DND-41 (cell line): ENCODE data around the gene FUT7.

ENCODE experiments used
- ATAC-seq: fragments of 200-7000 bp; cut with Tn5 transposase; 3 replicates; pipeline ENCODE4 v1.9.1; 2021; ENCODE audit warnings: low read depth; ENCODE audit not compliant: insufficient read depth
- DNase-seq: peaks from one replicate; pipeline ENCODE4 v3.0.0-alpha.2; 2020
- H2AFZ ChIP-seq: 2 replicates; pipeline ENCODE4 v1.6.0; 2012; ENCODE audit warnings: low read depth, low read length
- H3K27ac ChIP-seq: 2 replicates; pipeline ENCODE4 v1.5.1; 2012; ENCODE audit warnings: low read length, inconsistent platforms
- H3K27me3 ChIP-seq: fragments of 200-600 bp; sonication (generic); 2 replicates; pipeline ENCODE4 v1.6.0; 2012; ENCODE audit warnings: low read length, mild to moderate bottlenecking, inconsistent platforms; ENCODE audit not compliant: insufficient read depth, poor library complexity
- H3K36me3 ChIP-seq: 2 replicates; pipeline ENCODE4 v1.5.1; 2012; ENCODE audit warnings: low read length, inconsistent platforms; ENCODE audit not compliant: insufficient read depth
- H3K4me1 ChIP-seq: 2 replicates; pipeline ENCODE4 v1.5.1; 2012; ENCODE audit warnings: mild to moderate bottlenecking, low read length; ENCODE audit not compliant: insufficient read depth
- H3K4me2 ChIP-seq: 2 replicates; pipeline ENCODE4 v1.6.0; 2012; ENCODE audit warnings: mild to moderate bottlenecking, moderate library complexity, low read length, inconsistent platforms; ENCODE audit not compliant: insufficient read depth
- H3K4me3 ChIP-seq, 2 experiments: fragments of 200-600 bp in 1 of 2; shearing (Covaris generic) in 1 of 2; 2 replicates each; pipeline ENCODE4 v1.5.1; 2012 to 2016; ENCODE audit warnings: inconsistent platforms in 2 of 2, low read length in 2 of 2, mild to moderate bottlenecking in 2 of 2, low read depth in 1 of 2, moderate library complexity in 1 of 2
- H3K79me2 ChIP-seq: 2 replicates; pipeline ENCODE4 v1.6.0; 2012; ENCODE audit warnings: low read length, inconsistent platforms; ENCODE audit not compliant: insufficient read depth
- H3K9ac ChIP-seq: 2 replicates; pipeline ENCODE4 v1.6.0; 2012; ENCODE audit warnings: low read depth, mild to moderate bottlenecking, inconsistent platforms, low read length, moderate library complexity
- H3K9me3 ChIP-seq: 2 replicates; pipeline ENCODE4 v1.5.1; 2012; ENCODE audit warnings: low read length, moderate library complexity, mild to moderate bottlenecking, inconsistent platforms; ENCODE audit not compliant: insufficient read depth, severe bottlenecking
- H4K20me1 ChIP-seq: 2 replicates; pipeline ENCODE4 v1.6.0; 2012; ENCODE audit warnings: low read length; ENCODE audit not compliant: insufficient read depth
- EZH2 ChIP-seq: IDR thresholded peaks from 3 replicates; pipeline ENCODE4 v1.6.1; 2012; ENCODE audit warnings: borderline replicate concordance, low read depth, mild to moderate bottlenecking, moderate library complexity, low read length, inconsistent platforms; ENCODE audit not compliant: severe bottlenecking
- TF ChIP-seq, protein P1 (sequence below): IDR thresholded peaks from 2 replicates; pipeline ENCODE4 v1.5.1; 2012; ENCODE audit warnings: borderline replicate concordance, low read length, moderate library complexity, mild to moderate bottlenecking; ENCODE audit not compliant: poor library complexity, severe bottlenecking; ENCODE audit errors: extremely low read depth

Gene FUT7

DNA sequence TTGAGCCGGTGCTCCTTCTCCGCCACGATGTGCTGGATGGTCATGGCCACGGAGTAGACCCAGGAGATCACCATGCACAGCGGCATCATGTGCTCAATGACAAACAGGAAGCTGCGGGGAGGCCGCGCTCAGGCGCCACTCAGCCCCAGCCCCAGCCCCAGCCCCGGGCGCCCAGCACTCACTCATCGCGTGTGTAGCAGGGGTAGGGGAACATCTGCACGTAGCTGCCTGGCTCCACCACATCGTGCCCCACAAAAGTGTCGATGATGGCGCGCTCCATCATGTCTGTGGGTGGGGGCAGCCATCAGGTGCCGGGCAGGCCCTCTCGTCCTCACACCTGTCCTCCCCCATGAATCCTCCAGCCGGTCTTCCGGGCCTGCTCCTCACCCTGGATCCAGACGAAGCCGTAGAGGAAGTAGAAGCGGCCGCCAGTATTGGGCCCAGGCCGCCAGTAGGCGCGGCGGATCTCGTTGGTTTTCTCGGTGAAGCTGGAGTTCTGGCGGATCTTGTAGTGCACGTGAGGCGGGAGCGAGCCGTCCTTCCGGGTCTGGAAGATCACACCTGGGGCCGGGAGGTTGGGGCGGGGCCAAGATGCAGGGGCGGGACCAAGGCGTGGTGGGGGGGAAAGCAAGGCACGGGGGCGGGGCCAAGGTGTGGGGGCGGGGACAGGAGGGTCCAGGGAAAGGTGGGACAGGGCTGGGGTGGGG is 13.9 kb downstream of the FUT7 start:
- ATAC-seq (no peak), DNase-seq (no peak)
- no peak overlapping the region for H3K9ac ChIP-seq
- H2AFZ ChIP-seq = no peak overlapping the region
- TF ChIP-seq, protein P1, sequence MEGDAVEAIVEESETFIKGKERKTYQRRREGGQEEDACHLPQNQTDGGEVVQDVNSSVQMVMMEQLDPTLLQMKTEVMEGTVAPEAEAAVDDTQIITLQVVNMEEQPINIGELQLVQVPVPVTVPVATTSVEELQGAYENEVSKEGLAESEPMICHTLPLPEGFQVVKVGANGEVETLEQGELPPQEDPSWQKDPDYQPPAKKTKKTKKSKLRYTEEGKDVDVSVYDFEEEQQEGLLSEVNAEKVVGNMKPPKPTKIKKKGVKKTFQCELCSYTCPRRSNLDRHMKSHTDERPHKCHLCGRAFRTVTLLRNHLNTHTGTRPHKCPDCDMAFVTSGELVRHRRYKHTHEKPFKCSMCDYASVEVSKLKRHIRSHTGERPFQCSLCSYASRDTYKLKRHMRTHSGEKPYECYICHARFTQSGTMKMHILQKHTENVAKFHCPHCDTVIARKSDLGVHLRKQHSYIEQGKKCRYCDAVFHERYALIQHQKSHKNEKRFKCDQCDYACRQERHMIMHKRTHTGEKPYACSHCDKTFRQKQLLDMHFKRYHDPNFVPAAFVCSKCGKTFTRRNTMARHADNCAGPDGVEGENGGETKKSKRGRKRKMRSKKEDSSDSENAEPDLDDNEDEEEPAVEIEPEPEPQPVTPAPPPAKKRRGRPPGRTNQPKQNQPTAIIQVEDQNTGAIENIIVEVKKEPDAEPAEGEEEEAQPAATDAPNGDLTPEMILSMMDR = no peak
- no peak for TF ChIP-seq EZH2
- H3K79me2 ChIP-seq = no peaks in the 10 kb centered on the region
- no peaks in the 10 kb centered on the region for H4K20me1 ChIP-seq
- no peaks in the 10 kb centered on the region for H3K27me3 ChIP-seq
- H3K4me3 ChIP-seq = no peak overlapping the region
- H3K9me3 ChIP-seq = no peaks in the 10 kb centered on the region
- H3K4me2 ChIP-seq = no peak overlapping the region
- peaks cover 3% of the 10 kb centered on the region for H3K36me3 ChIP-seq
- H3K27ac ChIP-seq = no peak overlapping the region
- no peaks in the 10 kb centered on the region for H3K4me1 ChIP-seq

DNA sequence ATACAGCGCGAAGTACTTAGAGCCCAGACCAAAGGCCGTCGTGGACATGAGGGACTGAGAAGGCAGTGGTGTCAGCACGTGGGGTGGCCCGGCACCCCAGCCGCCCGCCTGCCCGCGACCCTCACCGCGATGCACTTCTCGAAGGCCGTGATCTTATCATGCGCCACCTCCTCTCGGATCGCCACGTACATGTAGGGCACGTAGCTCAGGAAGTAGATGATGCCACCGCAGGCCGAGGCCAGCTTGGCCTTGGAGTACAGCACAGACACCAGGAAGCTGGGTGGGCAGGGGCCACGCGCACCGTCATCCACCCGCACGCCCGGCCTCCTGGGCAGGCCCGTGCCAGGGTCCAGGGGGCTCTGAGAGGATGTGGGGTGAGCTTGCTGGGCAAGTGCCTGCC is 14.8 kb downstream of the FUT7 start:
- Histone ChIP-seq H3K4me3 (no peak overlapping the region), H4K20me1 (no peaks in the 10 kb centered on the region), H3K4me1 (no peaks in the 10 kb centered on the region), H3K9me3 (no peaks in the 10 kb centered on the region), H3K27me3 (no peaks in the 10 kb centered on the region), H3K9ac (no peak overlapping the region), H3K36me3 (peaks cover 3% of the 10 kb centered on the region), H3K4me2 (no peak overlapping the region), H3K27ac (no peak overlapping the region), H2AFZ (no peak overlapping the region), H3K79me2 (no peaks in the 10 kb centered on the region)
- DNase-seq = no peak
- no peak for ATAC-seq
- TF ChIP-seq, protein P1 = no peak
- no peak for TF ChIP-seq EZH2

DNA sequence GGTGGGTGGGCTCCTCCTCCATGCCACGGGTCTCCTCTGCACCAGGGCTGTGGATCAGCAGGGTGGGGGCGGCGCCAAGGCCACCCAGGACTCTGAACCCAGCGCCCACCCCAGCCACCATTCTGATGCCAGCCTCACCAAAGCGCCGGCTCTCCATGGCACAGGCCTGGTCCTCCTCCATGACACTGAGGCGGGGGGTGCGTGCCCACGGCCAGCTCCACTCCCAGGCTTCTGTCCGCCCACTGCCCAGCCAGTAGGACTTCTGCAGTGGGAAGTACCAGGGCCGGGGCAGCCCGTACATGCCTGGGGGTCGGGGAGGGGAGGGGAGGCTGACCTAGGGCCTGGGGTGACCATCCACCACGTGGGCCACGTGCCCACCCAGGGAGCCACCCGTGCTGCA is 15.5 kb downstream of the FUT7 start:
- no peak for TF ChIP-seq EZH2
- TF ChIP-seq, protein P1 = no peak
- Histone ChIP-seq H3K9me3 (no peaks in the 10 kb centered on the region), H3K4me1 (no peaks in the 10 kb centered on the region), H2AFZ (no peak overlapping the region), H3K4me3 (no peak overlapping the region), H3K27ac (no peak overlapping the region), H4K20me1 (no peaks in the 10 kb centered on the region), H3K27me3 (no peaks in the 10 kb centered on the region), H3K9ac (no peak overlapping the region), H3K36me3 (peaks cover 3% of the 10 kb centered on the region), H3K79me2 (no peaks in the 10 kb centered on the region), H3K4me2 (no peak overlapping the region)
- ATAC-seq = no peak
- DNase-seq = no peak
